NOMO-1 treated with DMSO at 0.1 percent for 48 hours (cell line): ENCODE results near the gene PBOV1.
A peak's percentile ranks its signal among the peaks of the same experiment; 100 is the strongest.

Experiments
- DNase-seq: peaks from one replicate; lab custom pipeline; 2025; ENCODE audit not compliant: unreplicated experiment; lab: John Stamatoyannopoulos, UW

The PBOV1 gene

DNA sequence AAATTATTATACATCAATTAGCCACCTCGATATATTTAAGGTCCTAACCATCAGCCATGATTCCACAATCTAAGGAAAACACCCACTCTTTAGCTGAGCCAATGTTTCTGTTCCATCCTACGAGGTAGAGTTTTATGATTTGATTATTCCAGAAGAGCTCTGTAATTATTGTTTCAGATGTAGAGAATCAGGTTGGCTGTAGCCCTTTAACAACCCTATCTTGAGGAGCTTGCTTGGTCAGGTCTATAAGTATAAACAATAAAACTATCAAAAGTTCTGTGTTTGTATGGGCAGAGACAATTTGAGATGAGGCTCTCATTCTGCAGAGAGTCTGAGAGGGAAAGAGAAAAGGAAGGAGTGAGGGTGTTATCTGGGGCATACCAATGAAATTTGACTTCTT lies at the start of gene PBOV1:
TSS of gene PBOV1 (minus strand) at position 43 of the 400 bp plus-strand sequence. CDS start 96 bp downstream, outside the sequence.
- DNase-seq, result no peak

DNA sequence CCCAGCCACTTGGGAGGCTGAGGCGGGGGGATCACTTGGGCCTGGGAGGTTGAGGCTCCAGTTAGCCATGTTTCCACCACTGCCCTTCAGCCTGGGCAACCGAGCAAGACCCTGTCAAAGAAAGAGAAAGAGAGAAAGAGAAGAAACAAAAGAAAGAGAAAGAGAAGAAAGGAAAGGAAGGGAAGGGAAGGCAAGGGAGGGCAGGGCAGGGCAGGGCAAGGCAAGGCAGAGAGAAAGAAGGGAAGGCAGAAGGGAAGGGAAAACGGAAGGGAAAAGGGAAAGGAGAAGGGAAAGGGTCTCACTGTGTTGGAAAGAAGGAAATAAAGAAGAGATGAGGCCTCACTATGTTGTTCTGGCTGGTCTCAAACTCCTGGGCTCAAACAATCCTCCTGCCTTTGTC lies 47.8 kb upstream of the PBOV1 start:
- no peak for DNase-seq

DNA sequence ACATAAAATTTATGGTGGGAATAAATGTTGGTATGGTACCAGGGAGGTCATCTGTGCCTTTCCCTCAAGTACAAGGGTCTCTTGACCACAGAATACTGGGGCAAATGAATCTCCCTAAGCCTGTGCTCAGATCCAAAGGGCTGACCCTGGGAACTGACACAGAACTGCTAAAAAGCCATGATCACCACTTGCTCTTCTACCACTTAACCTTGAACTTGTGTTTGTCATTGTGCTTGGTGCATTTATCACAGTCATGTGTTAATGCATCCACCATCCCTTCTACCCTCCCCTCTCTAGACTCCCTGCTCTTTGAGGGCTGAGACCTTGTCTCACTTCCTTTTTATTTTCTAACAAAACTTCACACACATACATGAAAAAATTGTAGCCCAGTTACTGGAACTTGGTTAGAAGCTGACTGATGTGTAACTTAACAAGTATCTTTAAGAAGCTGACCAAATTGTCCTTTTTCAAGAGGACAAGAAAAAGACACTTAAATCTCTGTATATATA lies 46.1 kb upstream of the PBOV1 start:
- peak; percentile 7 for DNase-seq

DNA sequence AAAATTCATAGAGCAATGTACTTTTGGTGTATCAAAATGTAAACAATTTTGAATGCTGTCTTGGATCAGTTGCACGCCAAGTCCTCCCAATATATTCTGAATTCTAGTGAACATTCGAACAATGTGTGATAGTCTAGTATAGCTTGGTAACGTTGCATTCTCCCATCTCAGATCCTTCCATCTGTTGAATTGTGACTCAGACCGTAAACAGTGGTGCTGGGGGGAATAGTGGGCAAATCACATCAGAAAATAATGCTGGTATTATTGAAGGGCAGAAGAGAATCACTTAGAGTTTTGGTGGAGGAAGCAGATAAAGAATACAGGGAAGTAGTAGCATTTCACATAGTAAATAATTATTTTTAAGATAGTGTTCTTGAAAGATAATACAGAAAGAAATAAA lies 45.7 kb upstream of the PBOV1 start:
- DNase-seq, result no peak

DNA sequence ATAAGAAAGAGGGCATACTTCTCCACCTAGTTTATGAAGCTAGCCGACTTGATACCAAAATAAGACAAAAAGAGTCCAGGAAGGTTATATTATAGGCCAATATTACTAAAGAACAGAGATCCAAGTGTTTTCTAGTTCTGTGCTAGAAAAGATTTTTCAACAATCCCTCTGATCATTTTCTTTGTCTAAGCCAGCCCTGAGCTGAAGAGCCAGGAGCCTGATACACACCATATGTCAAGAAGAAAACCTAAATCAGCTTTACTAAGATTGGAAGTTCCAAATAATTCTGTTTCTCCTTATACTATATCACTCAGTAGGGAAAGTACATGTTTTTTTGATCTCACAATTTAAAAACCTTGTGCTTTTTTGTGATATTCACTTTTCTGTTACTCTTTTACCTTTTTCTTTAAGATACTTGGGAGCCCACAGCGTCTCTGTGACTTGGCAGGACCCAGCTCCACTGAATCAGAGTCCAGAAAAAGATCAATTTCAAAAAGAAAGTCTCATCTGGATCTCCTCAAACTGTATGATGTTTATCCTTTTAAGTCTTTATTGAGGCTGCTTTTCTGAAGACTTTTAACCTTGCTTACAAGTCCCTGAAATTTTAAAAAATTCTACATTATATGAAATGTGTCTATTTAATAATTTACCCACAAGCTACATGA lies 43.0 kb upstream of the PBOV1 start:
- DNase-seq, result no peak

DNA sequence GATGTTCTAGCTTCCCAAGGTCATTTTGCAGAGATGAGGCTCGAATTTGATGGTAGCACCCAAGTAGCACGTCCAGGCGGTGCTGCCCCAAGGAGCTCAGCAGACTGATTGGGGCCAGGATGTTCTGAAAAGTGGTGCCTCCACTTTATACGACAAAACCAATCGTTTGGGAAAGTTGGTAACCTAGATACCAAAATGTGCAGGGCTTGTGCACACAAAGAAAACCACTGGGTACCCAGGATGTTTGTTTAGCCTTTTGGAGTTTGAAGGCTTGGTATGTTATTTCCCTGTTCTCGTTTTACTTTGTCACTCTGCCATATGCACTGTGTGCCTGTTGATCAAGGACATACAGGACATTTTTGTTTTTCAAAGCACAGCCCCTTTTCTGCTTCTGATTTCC lies 40.7 kb upstream of the PBOV1 start:
- DNase-seq, result no peak

DNA sequence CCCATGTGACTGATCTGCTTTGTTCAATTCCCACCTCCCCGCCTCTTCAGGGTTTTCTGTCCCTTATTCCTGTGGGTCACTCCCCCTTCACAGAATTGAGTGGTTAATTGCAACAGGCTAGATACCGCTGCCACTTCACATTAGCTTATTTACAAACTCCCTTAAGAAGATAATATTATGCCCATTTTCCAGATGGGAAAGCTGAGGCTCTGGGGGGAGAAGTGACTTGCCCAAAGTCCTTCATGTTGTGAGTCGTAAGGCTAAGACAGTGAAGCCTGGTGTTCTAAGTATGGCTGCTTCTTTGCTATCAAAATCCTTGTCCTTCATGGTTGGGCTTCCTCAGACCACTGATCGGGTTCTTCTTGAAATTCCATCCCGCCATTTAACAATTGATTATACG lies 39.9 kb upstream of the PBOV1 start:
- no peak for DNase-seq

DNA sequence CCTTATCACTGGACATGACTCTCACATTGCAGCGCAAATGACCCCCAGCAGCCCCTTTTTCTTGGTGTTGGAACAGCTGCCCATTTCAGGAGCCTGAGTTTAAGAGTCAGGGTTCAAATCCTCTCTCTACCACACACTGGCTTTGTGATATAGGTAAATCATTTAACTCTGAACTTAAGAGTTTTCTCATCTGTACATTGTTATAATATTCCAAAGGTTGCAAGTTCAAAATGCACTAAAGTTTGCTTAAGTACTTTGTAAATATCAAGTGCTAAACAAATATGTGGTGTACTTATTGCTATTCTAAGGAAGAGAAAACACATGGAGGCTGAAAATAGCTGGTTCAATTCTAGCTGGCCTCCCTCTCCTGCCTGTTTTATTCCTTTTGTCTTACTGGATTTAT lies 39.3 kb upstream of the PBOV1 start:
- DNase-seq, result no peak

DNA sequence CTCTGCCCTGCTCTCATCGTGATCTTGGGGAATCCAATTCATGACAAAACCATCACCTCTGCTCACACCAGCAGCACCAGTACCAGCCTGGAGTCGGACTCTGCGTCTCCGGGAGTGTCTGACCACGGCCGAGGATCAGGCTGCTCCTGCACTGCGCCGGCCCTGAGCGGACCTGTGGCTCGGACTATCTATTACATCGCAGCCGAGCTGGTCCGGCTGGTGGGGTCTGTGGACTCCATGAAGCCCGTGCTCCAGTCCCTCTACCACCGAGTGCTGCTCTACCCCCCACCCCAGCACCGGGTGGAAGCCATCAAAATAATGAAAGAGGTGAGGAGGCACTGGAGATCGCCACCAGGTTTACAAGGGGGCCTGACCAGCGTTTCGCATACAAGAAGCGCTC lies 37.2 kb upstream of the PBOV1 start:
- no peak for DNase-seq

DNA sequence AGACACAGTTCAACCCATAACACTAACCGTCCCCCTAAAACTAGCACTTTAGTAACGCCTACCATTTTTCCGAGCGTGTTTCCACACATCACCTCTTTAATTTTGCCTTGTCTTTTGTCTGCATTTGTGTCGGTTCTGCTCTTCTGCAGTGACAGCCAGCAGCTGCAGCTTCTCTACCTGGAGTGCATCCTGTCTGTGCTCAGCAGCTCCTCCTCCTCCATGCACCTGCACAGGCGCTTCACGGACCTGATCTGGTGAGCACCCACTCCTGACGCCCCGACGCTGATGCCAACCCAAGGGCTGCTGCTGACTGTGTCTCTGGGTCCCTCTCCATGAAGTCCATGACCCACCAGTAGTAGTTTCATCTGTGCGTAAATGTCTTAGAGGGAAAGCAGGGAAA lies 35.4 kb upstream of the PBOV1 start:
- no peak for DNase-seq

DNA sequence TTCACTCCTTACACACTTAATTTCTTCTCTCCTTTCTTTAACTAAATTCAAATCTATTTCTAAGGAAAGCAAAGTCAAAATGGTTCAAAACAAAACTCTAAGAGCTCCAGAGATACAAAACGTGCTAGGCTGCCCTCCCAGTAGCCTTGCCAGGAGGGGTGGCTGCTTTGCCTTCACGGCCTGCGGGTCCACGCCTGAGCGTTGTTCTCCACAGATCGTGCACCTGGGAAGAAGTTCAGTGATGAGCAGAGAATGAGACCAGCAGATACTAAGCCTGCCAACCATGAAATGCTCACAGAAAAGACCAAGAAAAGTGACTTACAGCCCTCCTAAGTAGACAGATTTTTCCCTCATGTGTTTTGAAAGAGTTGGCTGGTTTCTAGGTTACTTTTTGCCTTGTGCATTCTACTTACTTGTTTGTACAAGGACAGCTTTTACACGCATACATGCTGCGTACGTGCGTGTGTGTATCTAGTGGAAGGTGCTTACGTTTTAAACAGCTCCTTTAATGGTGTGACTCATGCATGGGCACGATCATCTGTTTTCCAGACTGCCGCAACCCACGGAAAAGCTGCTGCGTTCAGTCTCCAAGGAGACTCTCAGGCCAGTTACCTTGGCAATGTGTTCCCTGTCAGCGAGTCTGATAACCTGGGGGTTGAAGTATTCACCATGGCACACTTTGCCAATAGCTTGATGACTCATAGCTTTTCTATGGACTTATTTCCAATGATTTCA lies 32.4 kb upstream of the PBOV1 start:
- DNase-seq, result no peak

DNA sequence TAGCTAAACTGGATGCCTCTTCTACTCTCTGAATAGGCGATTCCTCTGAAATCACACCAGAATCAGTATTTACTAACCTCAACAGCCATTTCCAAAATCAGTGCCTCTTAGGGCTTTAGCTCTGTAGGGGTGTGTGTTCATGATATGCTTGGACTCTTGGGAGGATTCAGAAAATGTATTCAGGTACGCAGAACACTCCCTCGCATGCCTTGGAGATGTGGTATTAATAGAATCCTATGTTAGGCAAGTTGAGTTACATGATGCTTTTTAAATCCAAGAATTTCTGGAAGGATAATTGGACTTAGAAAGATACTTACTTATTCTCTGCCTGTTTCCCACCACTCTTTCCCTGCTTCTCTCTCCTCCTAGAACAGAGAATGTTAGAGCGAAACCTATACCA lies 31.8 kb upstream of the PBOV1 start:
- no peak for DNase-seq

DNA sequence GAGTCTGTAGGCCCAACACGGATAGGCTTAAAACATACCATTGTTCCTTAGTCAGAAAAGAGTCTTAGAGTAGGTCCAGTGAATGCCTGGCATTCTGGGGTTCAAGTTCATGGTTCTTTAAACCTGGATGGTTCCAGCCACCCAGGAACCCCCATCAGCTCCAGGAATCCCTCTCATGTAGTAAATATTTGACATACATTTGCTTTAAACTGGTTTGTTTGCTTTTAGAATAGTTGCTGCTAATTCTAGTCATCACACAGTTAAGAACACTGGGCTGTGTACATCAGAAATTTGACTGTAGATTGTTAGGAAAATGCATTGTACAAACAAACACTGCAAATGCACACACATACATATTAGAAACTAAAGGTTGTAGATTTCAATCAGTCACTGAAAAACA lies 30.6 kb upstream of the PBOV1 start:
- DNase-seq, result no peak

DNA sequence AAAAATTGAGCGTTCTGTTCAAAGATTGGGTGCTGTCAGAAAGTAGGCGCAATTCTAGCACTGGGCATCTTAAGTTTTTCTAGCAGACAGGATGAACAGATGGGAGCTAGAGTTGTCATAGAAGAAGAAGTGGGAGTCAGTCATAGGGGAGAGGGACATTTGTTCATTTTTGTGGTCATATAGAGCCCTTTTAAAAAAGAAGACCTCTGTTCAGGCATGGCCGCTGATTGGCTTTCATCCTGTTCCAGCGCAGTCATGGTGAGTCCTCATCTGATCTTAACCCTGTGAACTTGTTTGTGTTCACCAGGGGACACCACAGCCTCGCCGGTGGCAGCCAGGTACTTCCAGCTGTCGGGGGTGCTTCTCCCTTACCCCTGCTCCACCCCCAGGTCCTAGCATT lies 29.7 kb upstream of the PBOV1 start:
- no peak for DNase-seq

DNA sequence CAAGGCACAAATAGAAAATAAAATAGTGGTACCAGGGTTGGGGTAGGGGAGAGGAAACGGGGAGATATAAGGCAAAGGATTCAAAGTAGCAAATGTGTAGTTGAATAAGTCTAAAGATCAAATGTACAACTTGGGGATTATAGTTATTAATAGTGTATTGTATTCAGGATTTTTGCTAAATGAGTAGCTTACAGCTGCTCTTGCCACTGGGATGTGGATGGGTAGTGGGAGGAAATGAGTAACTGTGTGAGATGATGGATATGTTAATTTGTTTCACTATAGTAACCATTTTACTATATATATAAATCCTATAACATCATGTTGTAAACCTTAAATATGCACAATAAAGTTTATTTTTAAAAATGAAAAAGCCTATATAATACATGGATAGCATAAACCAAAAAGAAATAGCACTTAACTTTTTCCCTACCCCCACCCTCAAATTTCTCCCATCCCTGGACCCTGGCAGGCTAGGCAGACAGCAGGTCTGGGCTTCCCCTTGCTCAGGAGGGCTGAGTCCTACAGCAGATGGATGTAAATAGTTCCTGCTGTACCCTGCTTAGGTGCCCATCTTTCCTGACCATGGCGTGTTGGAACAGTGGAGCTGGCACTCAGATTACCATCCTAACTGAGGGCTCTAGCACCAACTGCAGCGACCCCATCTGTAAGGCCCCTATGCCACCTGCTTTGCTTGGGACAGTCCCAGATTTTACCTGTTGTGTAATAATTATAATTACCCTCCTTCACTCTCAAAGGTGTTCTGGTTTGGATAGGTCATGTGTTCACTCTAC lies 28.6 kb upstream of the PBOV1 start:
- DNase-seq, result no peak

DNA sequence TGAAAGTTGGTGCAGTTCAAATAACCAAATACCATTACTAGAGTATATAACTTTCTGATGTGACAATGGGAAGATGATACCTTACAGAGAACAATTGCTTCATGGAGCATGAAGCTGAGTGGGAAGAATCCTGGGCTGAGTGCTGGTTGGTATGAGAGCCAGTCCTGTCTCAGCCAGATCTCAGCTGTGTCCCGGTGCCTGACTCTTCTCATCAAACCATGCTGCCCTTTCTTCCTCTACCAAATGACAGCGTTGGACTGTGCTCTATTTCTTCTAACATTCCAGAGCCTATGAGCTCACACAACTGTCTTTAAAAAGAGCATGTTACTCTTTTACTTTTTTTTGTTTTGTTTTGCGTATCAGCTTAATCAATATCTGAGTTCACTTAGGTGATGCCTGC lies 27.5 kb upstream of the PBOV1 start:
- no peak for DNase-seq

DNA sequence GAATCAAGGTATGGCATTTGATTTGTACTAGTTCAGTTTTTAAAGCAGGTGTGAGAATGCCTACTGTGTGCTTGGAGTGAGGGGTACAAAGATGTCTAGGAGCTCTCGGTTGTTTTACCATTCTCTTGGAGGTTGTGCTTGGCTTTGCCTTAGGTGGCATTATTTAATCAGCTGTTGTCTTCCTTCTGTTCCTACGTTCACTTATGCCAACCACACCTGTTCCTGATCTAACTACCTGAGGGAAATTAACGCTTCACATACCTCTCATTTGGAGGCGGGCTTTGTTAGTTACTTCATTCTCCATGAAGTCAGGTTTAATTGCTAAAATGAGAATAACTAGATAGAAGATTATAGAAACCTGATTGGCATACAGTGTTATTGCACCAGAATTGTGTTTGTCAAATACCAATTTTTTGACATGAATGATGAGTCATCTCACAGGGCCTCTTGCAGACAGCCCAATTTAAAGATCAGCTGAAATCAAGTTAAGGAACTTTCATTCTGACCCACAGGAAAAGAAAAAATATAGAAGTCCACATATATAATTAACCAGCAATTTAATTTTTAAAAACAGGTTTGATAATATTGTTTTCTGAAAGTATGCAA lies 24.8 kb upstream of the PBOV1 start:
- no peak for DNase-seq

DNA sequence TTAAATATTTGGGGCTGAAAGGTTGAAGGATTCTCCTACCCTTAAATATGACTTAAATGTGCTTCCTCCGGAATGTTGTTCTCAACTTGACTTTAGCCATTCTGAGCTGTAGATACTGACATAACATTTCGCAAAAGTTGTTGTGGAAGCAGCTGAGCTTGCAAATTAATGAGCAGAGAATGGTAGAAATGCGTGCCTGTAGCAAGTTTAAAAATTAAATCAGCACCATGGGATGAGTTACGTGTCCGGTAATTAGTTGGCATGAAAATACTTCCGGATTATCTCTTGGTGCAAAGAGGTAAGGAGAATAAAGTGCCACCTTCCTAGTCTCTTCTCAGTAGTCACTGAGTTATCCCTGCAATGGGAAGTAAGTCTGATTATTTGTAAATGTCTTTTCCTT lies 23.6 kb upstream of the PBOV1 start:
- no peak for DNase-seq

DNA sequence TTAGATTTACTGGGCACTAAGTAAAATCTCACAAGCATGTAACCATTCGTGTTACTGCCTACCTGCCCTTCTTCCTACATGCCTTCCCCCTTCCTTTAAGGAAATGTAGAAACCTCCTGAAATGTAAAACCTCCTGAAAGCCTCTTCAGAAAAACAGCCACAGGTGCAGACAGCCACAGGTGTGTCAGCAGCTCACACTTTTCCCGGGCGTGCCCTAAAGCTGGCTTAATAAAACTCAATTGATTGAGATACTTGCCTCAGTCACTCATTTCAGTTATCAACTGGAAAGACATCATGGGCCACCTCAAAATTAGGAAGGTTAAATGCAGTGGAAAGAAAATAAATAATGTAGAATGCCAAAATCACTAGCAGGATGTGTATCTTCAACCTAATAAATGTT lies 23.1 kb upstream of the PBOV1 start:
- DNase-seq, result no peak

DNA sequence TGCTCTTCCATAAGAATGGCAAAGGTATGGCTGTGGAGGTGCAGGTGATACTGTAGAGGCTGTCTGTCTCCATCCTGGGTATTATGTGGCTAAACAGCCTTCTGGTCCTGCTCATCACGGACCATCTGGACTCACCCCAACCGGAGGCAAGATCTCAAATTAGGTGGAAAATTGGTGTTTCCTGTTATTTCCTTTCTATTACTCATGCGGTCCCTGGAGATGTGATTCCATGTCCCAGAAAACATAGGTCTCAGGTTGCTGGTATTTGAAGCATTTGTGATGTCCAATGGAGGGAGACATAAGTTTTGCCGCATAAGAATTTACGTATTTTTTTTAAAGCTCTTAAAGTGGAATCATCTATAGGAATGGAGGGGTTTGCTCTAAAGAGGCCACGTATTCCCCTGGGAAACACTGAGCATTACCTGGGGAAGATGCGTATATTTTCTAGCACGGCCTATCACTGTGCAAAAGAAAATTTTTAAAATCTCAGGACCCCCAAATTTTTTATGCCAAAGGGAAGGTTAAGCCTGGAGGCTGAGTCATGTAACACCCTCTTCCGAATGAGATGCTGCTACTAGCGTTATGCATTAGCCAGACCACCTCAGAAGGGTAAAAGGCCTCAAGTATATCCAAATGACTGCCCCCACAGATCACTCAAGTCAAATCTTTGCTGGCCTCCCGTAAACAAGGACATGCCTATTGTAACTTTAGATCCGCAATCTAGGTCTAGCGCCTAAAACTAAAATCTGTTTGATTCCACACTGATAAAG lies 22.4 kb upstream of the PBOV1 start:
- DNase-seq, result no peak

DNA sequence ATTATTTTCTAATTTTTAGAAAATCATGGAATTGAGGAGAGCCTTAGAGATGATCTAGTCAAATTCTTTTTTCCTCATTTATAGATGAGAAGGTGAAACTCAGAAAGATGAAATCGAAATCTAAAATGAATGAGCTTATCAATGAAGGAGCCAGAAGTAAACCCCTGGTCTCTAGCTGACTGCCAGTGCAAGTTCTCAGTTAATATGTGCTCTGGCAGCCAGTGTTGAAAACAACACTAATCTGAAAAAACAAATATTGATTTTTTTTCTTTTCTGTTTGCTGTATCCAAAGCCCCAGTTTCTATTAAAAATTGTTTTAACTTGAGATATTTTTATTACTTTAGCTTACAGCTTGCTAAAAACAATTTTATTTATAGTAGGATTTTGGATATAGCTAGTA lies 21.5 kb upstream of the PBOV1 start:
- no peak for DNase-seq
